Stimulated activated CD4-positive, alpha-beta T cell treated with anti-CD3 and anti-CD28 coated beads, Interleukin-2, amount 100 ng/mL, for 48 hours (primary cell): ENCODE results near the gene LGALS9.
"Not testable (repeated sequence)": the region's sequence is repeated elsewhere in the genome, so short reads cannot be mapped to it uniquely, and the experiment has no call there.

Source experiments
- DNase-seq, 2 donors: peaks; one replicate each; pipeline ENCODE4 v3.0.0-alpha.2; 2020

LGALS9 gene

DNA sequence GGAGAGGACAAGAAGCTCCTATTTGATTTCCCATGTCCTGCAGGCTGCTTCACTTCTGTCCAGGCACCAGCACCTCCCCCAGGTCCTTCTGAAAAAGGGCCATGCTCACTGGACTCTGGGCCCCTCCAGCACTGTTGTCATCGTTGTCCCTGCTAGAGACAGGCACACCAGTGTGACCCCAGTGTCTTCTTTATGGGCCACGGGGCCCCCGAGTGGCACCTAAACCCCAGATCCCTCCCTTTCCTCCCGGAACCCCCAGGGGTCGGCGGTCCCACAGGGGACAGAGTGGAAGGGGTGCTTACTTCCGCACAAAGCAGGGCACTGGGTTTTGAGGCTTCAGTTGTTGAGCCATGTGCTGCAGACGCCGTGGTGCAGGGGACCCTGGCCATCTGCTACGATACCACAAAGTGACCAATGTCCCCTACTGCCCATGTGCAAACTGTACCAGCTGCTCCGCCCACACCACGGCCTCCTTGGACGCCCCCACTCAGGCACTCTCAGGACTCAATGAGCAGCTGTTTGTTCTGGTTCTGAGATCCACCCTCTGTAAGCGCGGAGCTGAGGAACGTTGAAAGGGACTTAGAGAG is 24.6 kb downstream of the LGALS9 start:
- not testable (repeated sequence) for DNase-seq

DNA sequence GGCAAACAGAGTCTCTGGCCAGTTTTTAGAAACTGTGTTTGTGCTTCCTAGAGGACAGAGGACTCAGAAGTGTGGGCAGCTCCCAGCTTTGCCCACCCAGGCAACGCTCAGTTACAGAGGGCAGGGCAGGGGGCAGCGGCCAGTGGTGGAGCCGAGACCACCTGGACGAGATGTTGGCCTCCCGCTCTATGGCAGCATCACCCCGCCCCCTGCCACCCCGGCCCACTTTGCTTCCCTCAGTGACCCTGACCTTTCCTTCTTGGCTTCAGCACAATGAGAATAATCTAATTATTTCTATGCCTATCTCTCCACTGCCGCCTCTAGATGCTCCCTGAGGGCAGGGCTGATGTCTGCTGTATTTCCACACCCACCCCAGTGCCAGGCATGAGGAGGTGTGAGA is 25.6 kb downstream of the LGALS9 start:
- DNase-seq = not testable (repeated sequence)

DNA sequence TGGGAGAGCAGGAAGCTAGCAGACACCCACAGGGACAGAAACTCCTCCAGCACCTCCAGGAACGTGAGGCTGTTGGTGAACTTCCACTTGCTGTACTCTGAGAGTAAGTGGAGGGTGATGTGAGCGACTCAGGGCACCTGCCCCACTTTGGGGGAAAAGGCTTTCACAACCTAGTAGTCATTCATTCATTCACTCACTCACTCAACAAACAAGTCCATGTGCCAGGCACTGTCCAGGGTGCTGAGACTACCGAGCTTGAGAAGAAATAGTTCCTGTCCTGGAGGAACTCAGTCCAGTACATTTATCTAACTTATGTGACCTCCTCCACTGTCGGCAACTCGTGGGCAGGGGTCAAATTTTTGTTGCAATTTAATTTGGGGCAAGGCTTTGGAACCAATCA is 26.6 kb downstream of the LGALS9 start:
- no peak for DNase-seq

DNA sequence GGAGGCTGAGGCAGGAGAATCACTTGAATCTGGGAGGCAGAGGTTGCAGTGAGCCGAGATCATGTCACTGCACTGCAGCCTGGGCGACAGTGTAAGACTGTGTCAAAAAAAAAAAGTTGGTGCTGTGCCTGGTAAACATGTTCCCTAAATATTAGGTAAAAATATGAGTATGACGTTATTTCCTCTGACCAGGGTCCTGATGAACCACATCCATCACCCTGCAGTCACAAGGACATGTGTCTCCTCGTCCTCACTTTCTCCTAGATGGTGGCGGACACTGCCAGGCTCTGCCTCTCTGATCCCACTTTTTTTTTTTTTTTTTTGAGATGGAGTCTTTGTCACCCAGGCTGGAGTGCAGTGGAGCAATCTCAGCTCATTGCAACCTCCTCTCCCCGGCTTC is 28.7 kb downstream of the LGALS9 start:
- DNase-seq = no peak

DNA sequence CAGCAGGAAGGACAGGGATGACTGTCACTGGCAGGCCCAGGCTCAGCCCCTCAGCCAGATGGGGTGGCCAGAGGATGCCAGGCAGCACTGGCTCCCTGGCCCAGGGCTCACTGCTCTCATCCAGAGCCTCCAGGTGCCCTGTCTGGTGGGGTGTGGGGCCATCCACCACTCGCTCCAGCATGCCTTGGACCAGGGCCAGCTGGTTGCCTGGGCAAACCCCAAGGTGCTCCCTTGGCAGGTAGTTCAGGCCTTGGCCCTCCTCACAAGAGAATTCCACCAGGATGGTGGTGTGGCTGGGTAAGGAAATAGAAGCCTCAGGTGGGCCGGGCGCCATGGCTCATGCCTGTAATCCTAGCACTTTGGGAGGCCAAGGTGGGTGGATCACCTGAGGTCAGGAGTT is 29.4 kb downstream of the LGALS9 start:
- DNase-seq = no peak

DNA sequence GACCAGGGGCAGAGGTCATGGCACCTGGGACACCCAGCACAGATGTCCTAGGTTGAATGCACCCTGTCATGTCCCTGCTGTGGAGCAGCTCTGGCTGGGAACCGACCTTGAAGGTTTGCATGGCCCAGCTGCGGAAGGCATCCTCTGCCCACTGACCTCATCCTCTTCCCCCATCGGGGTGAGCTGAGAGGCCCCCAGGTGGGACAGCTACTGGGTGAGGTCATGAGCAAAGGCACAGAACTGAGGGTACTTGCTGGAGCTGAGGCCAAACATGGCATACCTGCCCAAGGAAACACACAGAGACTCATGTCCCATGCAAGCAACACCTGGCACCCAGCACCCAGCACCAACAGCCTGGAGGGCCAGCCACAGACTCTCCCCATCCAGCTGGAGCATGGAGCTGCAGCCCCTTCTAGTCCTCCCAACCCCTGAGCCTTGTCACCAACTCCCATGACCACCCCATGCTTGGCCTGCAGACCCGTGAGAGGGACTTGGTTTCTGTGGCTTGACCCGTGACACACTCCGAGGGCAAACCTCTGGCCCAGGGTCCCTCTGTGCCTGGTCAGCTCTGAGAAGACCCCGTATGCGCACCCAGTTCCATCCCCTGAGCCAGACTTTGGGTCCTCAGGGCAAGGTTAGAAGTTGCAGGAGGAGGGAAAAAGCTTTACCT is 33.1 kb downstream of the LGALS9 start:
- no peak for DNase-seq

DNA sequence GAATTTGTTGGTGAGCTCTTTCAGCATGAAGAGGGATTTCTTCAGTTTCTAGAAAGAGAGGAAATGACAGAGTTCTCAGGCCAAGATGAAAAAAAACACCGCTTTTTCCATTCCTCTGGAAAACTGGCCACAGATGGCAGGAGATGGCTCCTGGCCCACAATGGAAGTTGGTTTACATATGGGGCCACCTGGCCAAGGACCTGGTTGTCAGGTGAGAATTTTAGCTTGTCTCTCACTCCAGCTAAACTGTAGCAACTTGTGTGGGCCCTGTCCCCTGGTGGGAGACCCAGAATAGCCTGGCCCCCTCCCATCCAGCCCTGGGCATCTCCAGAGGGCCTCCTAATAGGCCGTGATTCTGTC is 33.6 kb downstream of the LGALS9 start:
- DNase-seq = no peak

DNA sequence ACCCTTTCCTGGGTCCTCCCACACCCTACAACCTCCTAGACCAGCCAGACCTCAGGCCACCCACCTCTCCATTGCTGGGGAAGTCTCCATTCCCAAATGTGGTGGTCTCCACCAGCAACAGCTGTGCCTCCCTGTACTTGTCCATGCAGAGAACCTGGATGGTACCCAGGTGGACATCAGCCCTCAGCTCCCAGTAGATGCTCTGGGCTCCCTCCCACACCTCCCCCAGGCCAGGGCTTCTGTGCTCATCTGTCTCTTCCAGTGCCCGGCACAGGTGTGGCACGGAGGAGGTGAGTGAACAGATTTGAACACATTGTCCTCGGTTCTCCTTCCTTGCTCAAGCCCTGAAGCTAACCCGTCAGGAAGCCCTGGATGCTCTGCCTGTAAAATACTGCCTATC is 34.6 kb downstream of the LGALS9 start:
- no peak for DNase-seq

DNA sequence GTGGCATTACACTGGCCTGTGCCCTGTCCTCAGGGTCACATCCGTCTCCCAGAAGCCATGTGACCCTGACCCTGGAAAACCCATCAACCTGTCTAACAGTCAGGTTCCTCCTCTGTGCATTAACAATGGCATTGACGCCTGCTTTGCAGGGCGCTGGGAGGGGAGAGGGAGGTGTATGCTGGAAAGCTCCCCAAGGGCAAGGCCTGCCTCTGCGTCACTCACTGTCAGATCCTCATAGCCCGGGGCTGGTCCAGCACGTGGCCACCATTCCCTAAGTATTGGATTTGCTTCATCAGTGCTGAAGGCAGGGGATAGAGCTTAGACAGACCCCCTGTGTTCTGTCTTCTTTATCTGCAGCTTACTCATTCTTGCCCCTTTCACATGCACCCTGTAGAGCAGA is 35.3 kb downstream of the LGALS9 start:
- DNase-seq = not testable (repeated sequence)

DNA sequence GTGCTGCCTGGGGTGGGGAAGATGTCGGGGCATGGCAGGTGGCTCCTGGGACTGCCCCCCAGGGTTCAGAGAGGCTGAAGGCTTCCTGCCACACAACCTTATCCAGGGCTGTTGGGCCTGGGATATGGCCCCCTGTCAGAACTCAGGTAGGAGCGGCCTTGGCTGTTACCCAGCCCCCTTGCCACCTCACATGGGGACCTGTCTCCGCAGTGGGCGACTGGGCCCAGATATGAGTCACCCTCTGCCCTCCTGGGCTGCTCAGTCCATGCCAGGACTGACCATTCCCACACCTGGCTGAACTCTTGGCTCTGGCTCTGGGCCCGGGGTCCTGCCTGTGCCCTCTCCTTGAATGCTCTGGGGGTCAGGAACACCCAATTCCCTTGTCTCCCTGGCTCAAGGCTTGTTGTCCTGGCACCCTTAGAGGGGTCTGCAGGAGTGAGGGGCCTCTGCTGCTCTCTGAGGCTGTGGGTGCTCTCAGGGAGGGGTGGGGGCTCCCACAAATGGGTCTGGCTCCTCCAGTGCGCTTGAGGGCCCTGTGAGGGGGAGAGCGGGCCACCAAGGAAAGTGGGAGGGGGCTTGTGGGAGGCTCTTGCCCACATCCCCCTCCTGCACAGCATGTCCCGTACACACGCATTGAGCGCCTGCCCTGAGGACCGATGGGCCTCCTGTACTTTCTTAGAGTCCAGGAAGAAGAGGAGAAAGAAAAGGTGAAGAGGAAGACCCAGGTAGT is 36.0 kb downstream of the LGALS9 start:
- DNase-seq = no peak

DNA sequence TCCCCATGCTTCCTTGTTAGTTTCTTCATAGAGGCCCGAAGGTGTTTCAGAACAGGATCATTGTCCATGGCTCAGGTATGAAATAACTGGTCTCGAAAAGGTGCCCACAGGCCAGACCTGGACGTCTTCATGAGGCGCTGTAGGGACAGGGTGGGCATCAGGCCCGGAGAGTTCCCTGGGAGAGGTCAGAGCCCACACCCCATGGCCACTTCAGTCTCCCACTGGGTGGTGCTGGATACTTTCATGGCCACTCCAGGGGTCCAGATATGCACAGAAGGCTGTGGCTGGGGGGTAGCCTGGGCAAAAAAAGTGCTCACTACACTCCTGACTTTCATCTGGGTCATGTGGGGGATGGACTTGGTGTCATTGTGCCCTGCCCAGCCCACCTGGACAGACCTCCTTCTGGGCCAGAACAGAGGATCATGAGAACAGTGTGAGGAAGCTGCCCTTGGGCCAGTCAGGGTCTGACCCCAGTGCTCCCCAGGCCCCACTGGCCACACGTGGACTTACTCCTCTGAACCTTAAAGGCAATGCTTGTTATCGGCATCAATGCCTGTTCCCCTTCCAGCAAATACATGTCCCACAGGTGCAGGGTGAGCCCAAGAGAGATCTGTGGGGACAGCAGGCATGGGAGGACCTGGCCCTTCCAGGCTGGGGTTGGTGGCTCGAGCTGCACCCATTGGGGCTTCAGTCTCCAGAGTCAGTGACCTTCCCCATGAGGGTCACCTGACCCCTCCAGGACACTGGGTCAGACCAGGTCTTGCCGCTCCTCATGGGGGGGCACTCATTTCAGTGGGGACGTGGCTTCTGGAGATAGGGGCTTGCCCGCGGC is 36.9 kb downstream of the LGALS9 start:
- DNase-seq = no peak

DNA sequence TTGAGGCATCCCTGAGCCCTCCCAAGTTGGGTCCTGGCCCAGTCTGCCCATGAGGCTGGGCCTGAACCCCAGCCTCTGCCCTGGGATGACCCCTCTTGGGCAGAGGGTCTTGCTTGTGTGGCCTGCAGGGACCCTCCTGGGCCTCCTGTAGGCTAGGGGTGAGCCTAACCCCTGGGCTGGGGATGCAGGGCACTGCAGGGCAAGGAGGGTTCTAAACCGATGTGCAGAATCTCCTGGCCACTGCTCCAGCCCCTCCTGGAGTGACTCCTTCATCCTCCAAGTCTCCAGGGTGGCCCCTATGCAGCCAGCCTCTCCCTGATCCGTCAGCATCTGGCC is 37.5 kb downstream of the LGALS9 start:
- DNase-seq = no peak

DNA sequence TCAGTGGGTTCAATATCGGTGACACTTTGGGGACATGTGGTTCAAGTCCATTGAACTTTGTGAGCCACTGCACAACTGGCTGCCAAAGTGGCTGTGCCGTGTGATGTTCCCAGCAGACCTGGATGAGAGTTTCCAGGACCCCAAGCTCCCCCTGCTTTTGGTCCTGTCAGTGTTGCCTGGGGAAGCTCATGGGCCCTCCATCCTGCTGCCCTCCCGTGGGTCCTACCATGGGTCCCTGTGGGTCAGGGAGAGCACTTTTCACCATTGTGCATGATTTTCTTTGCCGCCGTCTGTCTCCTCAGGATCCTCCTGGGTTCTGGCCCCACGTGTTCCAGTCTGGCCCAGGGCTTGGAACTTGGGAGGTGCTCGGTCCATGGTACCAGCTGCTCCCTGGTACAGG is 38.1 kb downstream of the LGALS9 start:
- DNase-seq = no peak

DNA sequence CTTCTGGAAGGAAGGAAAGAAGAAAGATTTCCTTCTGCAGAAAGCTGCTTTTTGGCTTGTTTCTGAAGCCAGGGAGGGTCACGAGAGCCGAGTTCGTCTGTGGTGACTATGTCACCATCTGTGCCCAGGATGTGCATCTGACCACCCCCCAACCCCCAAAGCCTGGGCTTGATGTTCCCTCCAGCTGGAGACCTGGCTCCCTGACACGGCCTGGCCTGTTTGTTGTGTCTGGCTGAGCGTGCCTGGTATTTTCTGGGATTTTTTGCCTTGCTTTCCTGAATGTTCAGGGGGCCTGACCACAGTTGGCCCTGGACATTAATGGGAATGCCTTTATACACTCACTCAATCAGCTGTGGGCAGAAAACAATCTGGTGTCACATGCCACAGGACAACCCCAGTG is 38.9 kb downstream of the LGALS9 start:
- DNase-seq = no peak

DNA sequence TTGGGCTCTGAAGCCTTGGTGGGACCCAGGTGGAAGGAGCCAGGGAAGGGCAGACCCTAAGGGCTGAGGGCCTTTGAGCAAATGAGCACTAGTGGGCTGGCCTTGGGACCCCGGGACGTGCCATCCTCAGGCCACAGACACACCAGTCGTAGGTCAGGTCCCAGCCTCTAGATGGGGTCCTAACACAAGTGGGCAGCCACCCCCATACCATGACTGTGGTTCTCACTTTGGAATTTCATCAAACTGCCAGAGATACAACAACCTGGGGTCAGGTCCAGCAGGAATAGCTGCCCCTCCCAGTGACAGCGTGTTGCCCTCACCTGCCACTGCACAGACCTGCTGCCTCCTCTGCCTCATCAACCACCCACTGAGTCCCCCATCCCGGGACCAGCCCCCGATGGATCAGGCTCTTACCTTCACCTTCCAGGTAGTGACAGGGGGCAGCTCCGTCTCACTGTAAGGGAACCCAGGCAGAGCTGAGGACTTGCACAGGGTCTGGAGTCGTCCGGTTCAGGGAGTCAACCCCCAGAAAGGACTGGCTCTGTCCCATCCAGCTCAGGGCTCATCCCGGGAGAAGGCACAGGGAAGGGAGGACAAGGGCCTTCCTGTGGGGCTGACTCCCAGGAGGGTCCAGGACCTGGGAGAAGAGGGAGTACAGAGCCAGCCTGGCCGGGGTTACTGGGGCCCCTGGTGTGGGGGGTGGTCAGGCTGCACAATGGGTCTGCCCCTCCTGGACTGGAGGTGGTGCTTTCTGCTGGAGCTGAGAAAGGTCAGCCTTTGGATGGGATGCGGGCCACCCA is 40.0 kb downstream of the LGALS9 start:
- DNase-seq = no peak

DNA sequence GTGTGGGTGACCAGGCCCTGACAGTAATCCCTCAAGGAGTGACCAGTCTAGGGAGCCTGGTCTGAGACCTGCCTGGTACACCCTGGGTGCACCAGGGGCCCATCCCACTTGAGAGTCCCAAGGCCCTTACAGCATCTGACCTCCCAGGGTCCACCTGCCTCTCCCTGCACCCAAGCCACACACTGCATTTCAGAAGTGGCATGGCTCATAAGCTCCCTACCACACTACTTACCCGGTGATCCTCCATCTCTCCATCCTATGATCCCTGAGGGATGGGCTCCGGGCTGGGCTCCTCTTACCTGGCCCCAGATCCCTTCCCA is 40.6 kb downstream of the LGALS9 start:
- no peak for DNase-seq

DNA sequence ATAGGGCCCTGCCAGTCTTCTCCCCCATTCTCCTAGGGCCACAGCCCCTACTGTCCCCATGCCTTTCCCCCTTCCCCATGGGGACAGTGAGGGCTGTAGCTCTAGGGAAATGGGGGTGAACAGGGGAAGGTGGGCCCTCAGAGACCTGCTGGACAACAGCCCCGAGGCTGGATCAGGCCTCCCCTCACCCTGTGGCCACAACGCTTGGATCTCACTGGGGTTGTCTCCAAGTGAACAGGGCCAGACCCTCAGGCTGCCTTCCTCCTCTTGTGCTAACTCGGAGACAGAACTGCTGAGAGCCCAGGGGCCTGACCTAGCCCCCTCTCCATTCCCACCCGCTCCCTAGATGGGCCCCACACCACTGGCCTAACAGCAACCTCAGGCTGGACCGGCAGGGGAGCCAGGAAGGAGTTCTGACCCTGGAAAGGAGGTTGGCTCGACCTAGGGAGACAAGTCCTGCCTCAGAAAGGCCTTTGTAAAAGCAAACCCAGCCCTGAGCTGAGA is 41.0 kb downstream of the LGALS9 start:
- DNase-seq = not testable (repeated sequence)

DNA sequence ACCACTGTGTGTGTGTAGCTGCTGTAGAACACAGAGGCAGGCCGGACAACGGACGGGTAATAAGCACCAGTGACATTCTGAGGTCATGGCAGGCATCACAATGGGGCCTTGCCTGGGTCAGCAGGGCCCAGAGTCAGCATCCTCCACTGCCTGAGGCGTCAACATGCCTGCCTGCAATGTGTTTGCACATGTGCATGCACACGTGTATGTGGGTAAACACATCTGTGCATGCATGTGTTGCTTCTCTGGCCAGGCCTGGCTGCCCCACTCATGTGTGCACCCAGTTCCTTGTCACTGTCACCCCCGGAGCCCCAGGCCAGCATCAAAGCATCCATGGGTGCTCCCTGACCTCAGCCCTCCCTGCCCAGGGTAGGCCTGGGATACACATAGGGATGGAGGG is 43.3 kb downstream of the LGALS9 start:
- no peak for DNase-seq

DNA sequence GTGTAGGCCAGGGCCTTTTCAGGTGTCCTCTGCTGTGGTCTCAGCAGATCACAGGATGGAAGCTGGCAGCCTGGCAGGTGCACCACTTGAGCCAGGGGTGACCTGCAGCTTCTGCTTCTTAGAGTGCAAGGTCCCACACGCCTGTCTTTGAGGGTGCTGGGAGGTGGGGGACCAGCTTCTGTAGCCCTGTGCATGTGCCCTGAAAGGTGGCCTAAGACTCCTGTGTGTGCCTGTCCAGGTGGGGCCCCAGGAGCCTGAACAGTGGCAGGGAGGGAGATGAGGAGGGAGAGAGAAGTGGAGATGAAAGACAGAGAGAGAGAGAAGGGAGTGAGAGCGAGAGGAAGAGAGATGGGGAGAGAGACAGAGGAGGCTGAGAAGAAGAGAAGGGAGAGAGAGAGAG is 46.2 kb downstream of the LGALS9 start:
- DNase-seq = no peak

DNA sequence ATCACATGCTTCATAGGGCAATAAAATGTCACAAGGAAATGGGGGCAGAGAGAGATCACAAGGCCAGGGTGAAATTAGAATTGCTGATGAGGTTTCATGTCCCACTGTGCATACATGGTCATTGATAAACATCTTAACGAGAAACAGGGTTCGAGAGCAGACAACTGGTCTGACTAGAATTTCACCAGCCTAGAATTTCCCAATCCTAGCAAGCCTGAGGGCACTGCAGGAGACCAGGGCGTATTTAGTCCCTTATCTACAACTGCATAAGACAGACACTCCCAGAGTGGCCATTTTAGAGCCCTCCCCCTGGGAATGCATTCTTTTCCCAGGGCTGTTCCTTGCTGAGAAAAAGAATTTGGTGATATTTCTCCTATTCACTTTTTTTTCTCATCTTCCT is 55.3 kb downstream of the LGALS9 start:
- DNase-seq = not testable (repeated sequence)

DNA sequence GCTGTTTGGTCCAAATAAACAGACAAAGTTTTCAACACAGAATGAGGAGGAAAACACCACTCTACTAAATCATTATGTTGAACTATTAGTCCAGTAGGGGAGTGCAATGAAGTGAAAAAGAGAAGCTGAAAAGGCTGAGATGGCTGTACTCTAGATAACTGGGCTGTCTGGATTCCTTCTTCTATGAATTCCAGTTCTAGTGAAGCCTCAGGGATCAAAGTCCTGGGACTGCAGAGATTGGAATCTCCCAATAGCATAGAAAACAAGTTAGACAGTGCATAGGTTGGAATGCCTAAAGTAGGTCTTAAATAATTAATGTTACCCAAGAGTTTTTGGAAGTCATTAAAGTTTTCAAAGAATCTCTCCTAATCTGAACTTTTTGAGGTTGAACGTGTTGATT is 59.9 kb downstream of the LGALS9 start:
- no peak for DNase-seq

DNA sequence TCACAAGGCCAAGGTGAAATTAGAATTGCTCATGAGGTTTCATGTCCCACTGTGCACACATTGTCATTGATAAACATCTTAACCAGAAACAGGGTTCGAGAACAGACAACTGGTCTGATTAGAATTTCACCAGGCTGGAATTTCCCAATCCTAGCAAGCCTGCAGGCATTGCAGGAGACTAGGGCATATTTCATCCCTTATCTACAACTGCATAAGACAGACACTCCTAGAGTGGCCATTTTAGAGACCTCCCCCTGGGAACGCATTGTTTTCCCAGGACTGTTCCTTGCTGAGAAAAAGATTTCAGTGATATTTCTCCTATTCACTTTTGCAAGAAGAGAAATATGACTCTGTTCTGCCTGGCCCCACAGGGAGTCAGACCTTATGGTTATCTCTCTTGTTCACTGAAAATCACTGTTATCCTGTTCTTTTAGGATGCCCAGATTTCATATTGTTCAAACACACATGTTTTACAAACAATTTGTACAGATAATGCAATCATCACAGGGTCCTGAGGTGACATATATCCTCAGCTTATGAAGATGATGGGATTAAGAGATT is 64.3 kb downstream of the LGALS9 start:
- DNase-seq = not testable (repeated sequence)
